MM.1S (cell line): Measurements from ENCODE around the gene SLC32A1.

ENCODE experiments used
- DNase-seq: peaks from one replicate; pipeline ENCODE4 v3.0.0-alpha.2; 2015
- H2AFZ ChIP-seq: fragments of 300-600 bp; sonication (generic); 2 replicates; pipeline ENCODE4 v1.6.0; 2016; ENCODE audit warnings: antibody characterized with exemption, low read length
- H3F3A ChIP-seq: fragments of 300-600 bp; sonication (generic); 2 replicates; pipeline ENCODE4 v1.6.1; 2016; ENCODE audit warnings: mild to moderate bottlenecking, antibody characterized with exemption, low read length, moderate library complexity, mixed read lengths; ENCODE audit not compliant: insufficient read depth
- H3K27ac ChIP-seq: fragments of 300-600 bp; sonication (generic); 2 replicates; pipeline ENCODE4 v1.5.1; 2016; ENCODE audit warnings: mild to moderate bottlenecking, low read length
- H3K27me3 ChIP-seq: fragments of 300-600 bp; sonication (generic); replicated peaks from 2 replicates; pipeline ENCODE4 v1.6.0; 2016; ENCODE audit warnings: low read length; ENCODE audit not compliant: insufficient read depth
- H3K36me3 ChIP-seq: fragments of 300-600 bp; sonication (generic); replicated peaks from 2 replicates; pipeline ENCODE4 v1.6.1; 2016; ENCODE audit warnings: mild to moderate bottlenecking, low read length, mixed read lengths; ENCODE audit not compliant: insufficient read depth
- H3K4me1 ChIP-seq: fragments of 300-600 bp; sonication (generic); 2 replicates; pipeline ENCODE4 v1.6.1; 2016; ENCODE audit warnings: low read length, mixed read lengths
- H3K4me2 ChIP-seq: fragments of 300-600 bp; sonication (generic); 2 replicates; pipeline ENCODE4 v1.6.0; 2016; ENCODE audit warnings: low read depth, low read length
- H3K4me3 ChIP-seq: fragments of 300-600 bp; sonication (generic); 2 replicates; pipeline ENCODE4 v1.5.1; 2016; ENCODE audit warnings: low read length, mixed read lengths
- H3K79me2 ChIP-seq: fragments of 300-600 bp; sonication (generic); 2 replicates; pipeline ENCODE4 v1.6.1; 2016; ENCODE audit warnings: mixed run types, low read length, mixed read lengths
- H3K9ac ChIP-seq: fragments of 300-600 bp; sonication (generic); 2 replicates; pipeline ENCODE4 v1.6.1; 2016; ENCODE audit warnings: low read length, mixed read lengths
- H3K9me2 ChIP-seq: fragments of 300-600 bp; sonication (generic); replicated peaks from 2 replicates; pipeline ENCODE4 v1.6.1; 2016; ENCODE audit warnings: mild to moderate bottlenecking, low read length, mixed read lengths; ENCODE audit not compliant: insufficient read depth
- H3K9me3 ChIP-seq: fragments of 300-600 bp; sonication (generic); replicated peaks from 2 replicates; pipeline ENCODE4 v1.6.1; 2016; ENCODE audit warnings: mild to moderate bottlenecking, low read length, mixed read lengths; ENCODE audit not compliant: insufficient read depth
- H4K20me1 ChIP-seq: fragments of 300-600 bp; sonication (generic); 2 replicates; pipeline ENCODE4 v1.6.1; 2016; ENCODE audit warnings: mild to moderate bottlenecking, low read length, moderate library complexity, mixed read lengths; ENCODE audit not compliant: insufficient read depth
- CTCF ChIP-seq: fragments of 300-600 bp; sonication (generic); IDR thresholded peaks from 2 replicates; pipeline ENCODE4 v1.5.1; 2016; ENCODE audit warnings: antibody characterized with exemption, low read length, mixed read lengths
- EZH2 ChIP-seq: fragments of 300-600 bp; sonication (generic); optimal IDR thresholded peaks from 2 replicates; pipeline ENCODE3; 2017; ENCODE audit warnings: low read depth, mild to moderate bottlenecking, antibody characterized with exemption, low read length, mixed read lengths
- EZH2phosphoT487 ChIP-seq: fragments of 300-600 bp; sonication (generic); IDR thresholded peaks from 2 replicates; pipeline ENCODE4 v1.6.1; 2018; ENCODE audit warnings: antibody characterized with exemption, low read length

Gene SLC32A1

GRCh38 chr20:38755324-38755910 lies 31.1 kb downstream of the SLC32A1 start:
- peaks cover 18% of the 10 kb centered on the region for H3K4me1 ChIP-seq
- H3K9me3 ChIP-seq, result no peaks in the 10 kb centered on the region
- peak overlapping the region; percentile 23; the same call in 1 of the 2 replicates for H2AFZ ChIP-seq
- TF ChIP-seq EZH2 (no peak), EZH2phosphoT487 (no peak), CTCF (no peak)
- DNase-seq, result peak; percentile 79
- no peaks in the 10 kb centered on the region for H3K36me3 ChIP-seq
- no peaks in the 10 kb centered on the region for H3K27me3 ChIP-seq
- H3K79me2 ChIP-seq, result peaks cover 12% of the 10 kb centered on the region
- H3K9ac ChIP-seq, result peak overlapping the region; percentile 1; the same call in 1 of the 2 replicates
- H3K4me2 ChIP-seq, result peak overlapping the region; percentile 67
- peak overlapping the region; percentile 2; the same call in 1 of the 2 replicates for H3K4me3 ChIP-seq
- H3F3A ChIP-seq, result peaks cover 15% of the 10 kb centered on the region
- no peaks in the 10 kb centered on the region for H4K20me1 ChIP-seq
- peak overlapping the region; percentile 65; the same call in 1 of the 2 replicates for H3K27ac ChIP-seq
- H3K9me2 ChIP-seq, result no peaks in the 10 kb centered on the region

GRCh38 chr20:38757145-38757775 lies 33.0 kb downstream of the SLC32A1 start:
- Histone ChIP-seq H3K36me3 (no peaks in the 10 kb centered on the region), H3K9me3 (no peaks in the 10 kb centered on the region), H3K27me3 (no peaks in the 10 kb centered on the region), H3F3A (peaks cover 15% of the 10 kb centered on the region), H3K9ac (no peak overlapping the region), H2AFZ (no peak overlapping the region), H3K27ac (no peak overlapping the region), H3K4me3 (no peak overlapping the region), H3K9me2 (no peaks in the 10 kb centered on the region), H4K20me1 (no peaks in the 10 kb centered on the region), H3K4me2 (no peak overlapping the region), H3K4me1 (peaks cover 18% of the 10 kb centered on the region), H3K79me2 (peaks cover 5% of the 10 kb centered on the region; the same call in 1 of the 2 replicates)
- no peak for TF ChIP-seq CTCF
- TF ChIP-seq EZH2, result no peak
- no peak for TF ChIP-seq EZH2phosphoT487
- DNase-seq, result no peak

- peaks cover 18% of the 10 kb centered on the region for H3K4me1 ChIP-seq
- H3K36me3 ChIP-seq, result no peaks in the 10 kb centered on the region
- no peak overlapping the region for H3K4me2 ChIP-seq
- no peaks in the 10 kb centered on the region for H3K9me3 ChIP-seq
- no peak for DNase-seq
- H3F3A ChIP-seq, result peaks cover 15% of the 10 kb centered on the region
- peaks cover 1% of the 10 kb centered on the region; the same call in 1 of the 2 replicates for H3K79me2 ChIP-seq
- no peak overlapping the region for H3K4me3 ChIP-seq
- H4K20me1 ChIP-seq, result no peaks in the 10 kb centered on the region
- H3K27ac ChIP-seq, result no peak overlapping the region
- H3K9me2 ChIP-seq, result no peaks in the 10 kb centered on the region
- no peak for TF ChIP-seq CTCF
- no peak for TF ChIP-seq EZH2
- no peak for TF ChIP-seq EZH2phosphoT487
- no peaks in the 10 kb centered on the region for H3K27me3 ChIP-seq
- H2AFZ ChIP-seq, result no peak overlapping the region
- no peak overlapping the region for H3K9ac ChIP-seq
These were observed 34.8 kb downstream of the SLC32A1 start for GRCh38 chr20:38759106-38759505.
